Body of pancreas (tissue), 4 donors: ENCODE results near the gene BMP6. TPM values are rescaled to one million over a fixed set of nuclear protein-coding genes. Genes with fewer than 3 reads are reported as not detected.

ENCODE experiments used
- ATAC-seq: fragments of 150-250 bp; one replicate; pipeline ENCODE4 v1.9.1; 2016
- DNase-seq, 4 donors: peaks; one replicate each; pipeline ENCODE4 v3.0.0-alpha.2; 2019
- H3K27ac ChIP-seq, 4 donors: fragments of 200-600 bp; sonication (generic); 1 replicate in 3 of 4; 2 replicates in 1 of 4; pipeline versions ENCODE4 v1.5.1 to v1.6.1; 2016 to 2019; ENCODE audit warnings: mild to moderate bottlenecking in 1 of 4, mixed read lengths in 1 of 4, moderate library complexity in 1 of 4
- H3K27me3 ChIP-seq, 2 donors: fragments of 200-600 bp; sonication (generic); one replicate each; pipeline ENCODE4 v1.6.0; 2016; ENCODE audit warnings: mild to moderate bottlenecking in 1 of 2
- H3K36me3 ChIP-seq, 2 donors: fragments of 200-600 bp; sonication (generic); replicated peaks in 1 of 2; 2 replicates each; pipeline ENCODE4 v1.5.1; 2016; ENCODE audit warnings: low read depth in 2 of 2; ENCODE audit not compliant: insufficient read depth in 1 of 2
- H3K4me1 ChIP-seq: fragments of 200-600 bp; sonication (generic); one replicate; pipeline ENCODE4 v1.6.0; 2016
- H3K4me3 ChIP-seq, 2 donors: fragments of 200-600 bp; sonication (generic); 1 replicate in 1 of 2; 2 replicates in 1 of 2; pipeline ENCODE4 v1.5.1; 2016 to 2019
- H3K9me3 ChIP-seq, 3 donors: fragments of 200-600 bp; sonication (generic); 1 replicate in 2 of 3; 2 replicates in 1 of 3; pipeline ENCODE4 v1.5.1; 2016
- POLR2A ChIP-seq, 3 donors: fragments of 450-650 bp; IDR thresholded peaks; one replicate each; pipeline ENCODE4 v1.6.1; 2016; ENCODE audit warnings: antibody characterized with exemption in 3 of 3, mild to moderate bottlenecking in 2 of 3
- WGBS, 2 donors: methylation state at CpG; one replicate each; pipeline ENCODE4 v1.1.5; 2017; 5-methylcytosine and 5-hydroxymethylcytosine counted together
- intact Hi-C: fragments of 100-400 bp; cut with DNase I; formaldehyde crosslinking; loops from one replicate; pipeline ENCODE4 v1.15.1; 2023
- total RNA-seq, 2 donors: library from RNA; depleted of rRNA; stranded (reverse); fragments of >200 nt; gene quantifications; one replicate each; pipeline ENCODE4 v1.1.0, GENCODE V29; 2016
- TF ChIP-seq, protein P1 (sequence below), 7 experiments: fragments of 450-650 bp in 4 of 7; fragments of 200-600 bp in 3 of 7; sonication (generic) in 3 of 7; IDR thresholded peaks; one replicate each; pipeline ENCODE4 v1.5.1; 2016 to 2019; ENCODE audit warnings: antibody characterized with exemption in 7 of 7

BMP6 gene
- total RNA-seq, 2 donors from 2014 or later, result 1.6 to 1.8 TPM

DNA sequence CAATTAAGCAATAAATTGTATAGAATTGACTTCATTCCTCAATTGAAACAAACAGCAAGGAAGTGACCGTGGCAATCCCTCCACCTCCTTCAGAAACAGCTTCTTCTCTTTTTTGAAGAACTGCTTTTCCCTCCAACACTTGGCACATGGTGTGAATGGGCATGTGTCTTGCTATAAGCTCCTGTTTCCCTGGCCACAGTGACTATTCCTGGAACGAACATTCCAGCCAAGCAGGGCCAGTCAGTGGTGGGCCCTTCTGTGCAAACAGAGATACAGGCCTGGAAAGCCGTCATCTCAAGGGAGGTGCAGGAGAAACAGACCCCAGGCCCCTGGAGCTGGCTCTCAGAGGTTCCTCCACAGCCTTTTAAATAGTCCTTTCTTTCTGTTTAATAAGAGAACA is 177.8 kb downstream of the BMP6 start:
- no peak for DNase-seq
- H3K9me3 ChIP-seq, result no peaks in the 10 kb centered on the region
- peaks cover 0 to 18% of the 10 kb centered on the region in 2 donors for H3K36me3 ChIP-seq
- no peak for ATAC-seq
- TF ChIP-seq, protein P1, sequence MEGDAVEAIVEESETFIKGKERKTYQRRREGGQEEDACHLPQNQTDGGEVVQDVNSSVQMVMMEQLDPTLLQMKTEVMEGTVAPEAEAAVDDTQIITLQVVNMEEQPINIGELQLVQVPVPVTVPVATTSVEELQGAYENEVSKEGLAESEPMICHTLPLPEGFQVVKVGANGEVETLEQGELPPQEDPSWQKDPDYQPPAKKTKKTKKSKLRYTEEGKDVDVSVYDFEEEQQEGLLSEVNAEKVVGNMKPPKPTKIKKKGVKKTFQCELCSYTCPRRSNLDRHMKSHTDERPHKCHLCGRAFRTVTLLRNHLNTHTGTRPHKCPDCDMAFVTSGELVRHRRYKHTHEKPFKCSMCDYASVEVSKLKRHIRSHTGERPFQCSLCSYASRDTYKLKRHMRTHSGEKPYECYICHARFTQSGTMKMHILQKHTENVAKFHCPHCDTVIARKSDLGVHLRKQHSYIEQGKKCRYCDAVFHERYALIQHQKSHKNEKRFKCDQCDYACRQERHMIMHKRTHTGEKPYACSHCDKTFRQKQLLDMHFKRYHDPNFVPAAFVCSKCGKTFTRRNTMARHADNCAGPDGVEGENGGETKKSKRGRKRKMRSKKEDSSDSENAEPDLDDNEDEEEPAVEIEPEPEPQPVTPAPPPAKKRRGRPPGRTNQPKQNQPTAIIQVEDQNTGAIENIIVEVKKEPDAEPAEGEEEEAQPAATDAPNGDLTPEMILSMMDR (IDR thresholded peaks at IDR 0.05), result no peak
- no peak for TF ChIP-seq POLR2A (IDR thresholded peaks at IDR 0.05)
- no peaks in the 10 kb centered on the region for H3K27me3 ChIP-seq
- H3K4me3 ChIP-seq, result no peak overlapping the region
- peaks cover 65% of the 10 kb centered on the region for H3K4me1 ChIP-seq
- 83 to 85% methylated on average over 3 of the region's 3 CpGs for WGBS, 2 donors
- H3K27ac ChIP-seq, result no peak overlapping the region
- intact Hi-C loops, result no loop called here

DNA sequence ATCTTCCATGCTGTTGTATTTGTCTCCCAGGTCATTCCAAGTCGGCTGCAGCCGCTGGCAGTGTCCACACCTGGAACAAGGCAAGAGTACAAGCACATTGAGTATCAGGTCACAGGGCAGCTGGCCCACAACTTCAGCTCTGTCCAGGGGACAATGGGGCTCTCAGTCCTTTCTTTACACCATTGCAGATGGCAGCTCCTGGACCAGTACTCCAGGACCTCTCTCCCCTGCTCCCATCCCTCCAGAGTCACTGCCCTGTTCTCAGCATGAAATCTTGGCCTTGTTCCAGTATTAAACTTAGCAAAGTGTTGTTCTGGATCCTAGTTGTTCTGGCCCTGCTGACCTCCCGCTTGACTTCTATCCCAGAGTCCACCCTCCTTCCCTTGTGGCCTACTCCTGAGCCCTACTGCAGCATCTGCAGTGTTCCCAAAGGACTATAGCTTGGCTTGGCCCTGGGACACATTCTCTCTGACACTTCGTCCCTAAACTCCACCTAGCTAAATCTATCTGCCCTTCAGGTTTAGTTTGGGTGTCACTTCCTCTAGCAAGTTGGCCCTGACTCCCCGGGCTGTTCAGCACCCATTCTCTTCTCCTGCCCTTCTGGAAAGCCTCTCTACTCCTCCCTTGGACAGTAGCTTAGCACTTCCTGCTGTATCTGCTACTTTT is 178.9 kb downstream of the BMP6 start:
- intact Hi-C loops, result no loop called here
- DNase-seq (peak in 2 of 4 donors; percentile 27 to 38), ATAC-seq (no peak)
- H3K27ac ChIP-seq, result peak overlapping the region in 1 of 4 donors; percentile 4
- no peaks in the 10 kb centered on the region for H3K27me3 ChIP-seq
- no peaks in the 10 kb centered on the region for H3K9me3 ChIP-seq
- no peak for TF ChIP-seq POLR2A (IDR thresholded peaks at IDR 0.05)
- TF ChIP-seq, protein P1 (IDR thresholded peaks at IDR 0.05), result no peak
- 47 to 54% methylated on average over 3 to 5 of the region's 5 CpGs for WGBS, 2 donors
- H3K4me1 ChIP-seq, result peaks cover 67% of the 10 kb centered on the region
- H3K36me3 ChIP-seq, result peaks cover 0 to 14% of the 10 kb centered on the region in 2 donors
- no peak overlapping the region for H3K4me3 ChIP-seq

DNA sequence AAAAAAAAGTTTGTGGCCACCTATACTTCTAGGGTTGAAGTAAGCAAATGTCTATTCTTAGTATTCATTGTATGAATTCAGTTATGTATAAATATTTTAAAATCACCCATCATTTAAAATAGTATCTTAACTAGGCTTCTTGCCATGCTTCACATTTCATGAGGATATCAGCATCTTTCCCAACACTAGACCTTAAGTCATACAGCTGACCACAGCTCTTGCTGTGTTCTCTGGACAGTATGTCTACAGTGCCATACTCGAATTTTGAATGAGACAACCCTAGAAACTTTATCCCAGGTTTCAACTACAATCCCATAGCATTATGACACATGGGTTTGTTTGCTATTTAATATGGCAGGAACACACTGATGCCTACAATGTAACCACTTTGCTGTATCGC is 179.5 kb downstream of the BMP6 start:
- DNase-seq (no peak), ATAC-seq (no peak)
- Histone ChIP-seq H3K27me3 (no peaks in the 10 kb centered on the region), H3K9me3 (no peaks in the 10 kb centered on the region), H3K27ac (no peak overlapping the region), H3K4me1 (peaks cover 64% of the 10 kb centered on the region), H3K36me3 (peaks cover 0 to 14% of the 10 kb centered on the region in 2 donors), H3K4me3 (no peak overlapping the region)
- TF ChIP-seq, protein P1 (IDR thresholded peaks at IDR 0.05), result no peak
- no peak for TF ChIP-seq POLR2A (IDR thresholded peaks at IDR 0.05)
- WGBS, 2 donors, result 78 to 79% methylated on average over 2 of the region's 2 CpGs
- intact Hi-C loops, result no loop called here

DNA sequence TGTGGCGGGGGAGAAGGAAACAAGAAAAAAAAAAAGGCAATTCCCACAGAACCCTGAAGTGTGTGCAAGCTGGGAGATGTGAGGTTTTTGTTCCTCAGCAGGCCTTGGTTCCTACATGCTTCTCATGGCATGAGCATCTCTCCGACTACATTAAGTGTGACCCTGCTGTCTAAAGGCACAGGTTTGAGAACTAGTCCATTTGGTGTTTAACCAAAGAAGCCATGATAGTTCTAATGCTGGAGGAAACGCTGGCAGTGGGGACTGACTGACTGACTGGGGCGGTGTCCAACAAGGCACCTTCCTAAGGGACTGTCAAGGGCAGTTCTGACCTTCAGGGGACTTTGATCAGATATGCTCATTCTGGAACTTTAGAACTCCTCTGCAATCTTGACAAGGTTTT is 180.8 kb downstream of the BMP6 start:
- Histone ChIP-seq H3K4me1 (peaks cover 59% of the 10 kb centered on the region), H3K4me3 (no peak overlapping the region), H3K36me3 (peaks cover 0 to 14% of the 10 kb centered on the region in 2 donors), H3K27ac (peak overlapping the region in 2 of 4 donors; percentile 10 to 14), H3K27me3 (no peaks in the 10 kb centered on the region), H3K9me3 (no peaks in the 10 kb centered on the region)
- intact Hi-C loops, result no loop called here
- 63 to 72% methylated on average over 4 of the region's 4 CpGs for WGBS, 2 donors
- ATAC-seq (no peak), DNase-seq (no peak)
- TF ChIP-seq, protein P1 (IDR thresholded peaks at IDR 0.05), result no peak
- no peak for TF ChIP-seq POLR2A (IDR thresholded peaks at IDR 0.05)

DNA sequence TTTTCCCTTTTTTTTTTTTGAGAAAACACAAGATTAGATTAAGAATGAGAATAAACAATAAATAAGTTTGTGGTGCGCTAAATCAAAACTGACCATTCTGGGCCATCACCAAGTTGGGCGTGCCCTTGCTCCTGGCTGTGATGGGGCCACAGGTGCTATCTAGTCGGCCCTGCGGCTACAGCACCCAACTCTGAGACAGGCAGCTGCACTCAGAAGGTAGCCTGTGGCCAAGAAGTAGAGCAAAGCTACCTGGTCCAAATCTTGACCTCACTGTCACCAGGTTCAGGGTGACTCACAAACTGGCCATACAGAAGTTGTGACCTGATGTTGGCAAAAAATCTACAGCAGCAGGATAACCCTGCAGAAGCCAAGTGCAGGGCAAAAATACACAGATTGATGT is 181.3 kb downstream of the BMP6 start:
- intact Hi-C loops, result no loop called here
- ATAC-seq (no peak), DNase-seq (peak in 1 of 4 donors; percentile 56)
- 45 to 61% methylated on average over 4 of the region's 4 CpGs for WGBS, 2 donors
- no peaks in the 10 kb centered on the region for H3K9me3 ChIP-seq
- peak overlapping the region in 2 of 4 donors; percentile 10 to 14 for H3K27ac ChIP-seq
- H3K4me1 ChIP-seq, result peaks cover 55% of the 10 kb centered on the region
- no peak overlapping the region for H3K4me3 ChIP-seq
- no peaks in the 10 kb centered on the region for H3K27me3 ChIP-seq
- peaks cover 0 to 13% of the 10 kb centered on the region in 2 donors for H3K36me3 ChIP-seq
- TF ChIP-seq, protein P1 (IDR thresholded peaks at IDR 0.05), result no peak
